NK-92 (cell line): Measurements from ENCODE around the gene KCNK16.
"Not testable (repeated sequence)": the region's sequence is repeated elsewhere in the genome, so short reads cannot be mapped to it uniquely, and the experiment has no call there.

ENCODE experiments used
- DNase-seq: peaks from one replicate; lab custom pipeline; 2025; ENCODE audit not compliant: unreplicated experiment; lab: John Stamatoyannopoulos, UW

Gene KCNK16

GRCh38 chr6:39312912-39313525 lies 9.5 kb downstream of the KCNK16 start:
- DNase-seq: no peak

GRCh38 chr6:39310542-39310941 lies 12.0 kb downstream of the KCNK16 start:
- no peak for DNase-seq

GRCh38 chr6:39309942-39310531 lies 12.5 kb downstream of the KCNK16 start:
- no peak for DNase-seq

- no peak for DNase-seq
These were observed 15.0 kb downstream of the KCNK16 start for GRCh38 chr6:39307462-39307861.

GRCh38 chr6:39304951-39305350 lies 17.6 kb downstream of the KCNK16 start:
- no peak for DNase-seq

DNA sequence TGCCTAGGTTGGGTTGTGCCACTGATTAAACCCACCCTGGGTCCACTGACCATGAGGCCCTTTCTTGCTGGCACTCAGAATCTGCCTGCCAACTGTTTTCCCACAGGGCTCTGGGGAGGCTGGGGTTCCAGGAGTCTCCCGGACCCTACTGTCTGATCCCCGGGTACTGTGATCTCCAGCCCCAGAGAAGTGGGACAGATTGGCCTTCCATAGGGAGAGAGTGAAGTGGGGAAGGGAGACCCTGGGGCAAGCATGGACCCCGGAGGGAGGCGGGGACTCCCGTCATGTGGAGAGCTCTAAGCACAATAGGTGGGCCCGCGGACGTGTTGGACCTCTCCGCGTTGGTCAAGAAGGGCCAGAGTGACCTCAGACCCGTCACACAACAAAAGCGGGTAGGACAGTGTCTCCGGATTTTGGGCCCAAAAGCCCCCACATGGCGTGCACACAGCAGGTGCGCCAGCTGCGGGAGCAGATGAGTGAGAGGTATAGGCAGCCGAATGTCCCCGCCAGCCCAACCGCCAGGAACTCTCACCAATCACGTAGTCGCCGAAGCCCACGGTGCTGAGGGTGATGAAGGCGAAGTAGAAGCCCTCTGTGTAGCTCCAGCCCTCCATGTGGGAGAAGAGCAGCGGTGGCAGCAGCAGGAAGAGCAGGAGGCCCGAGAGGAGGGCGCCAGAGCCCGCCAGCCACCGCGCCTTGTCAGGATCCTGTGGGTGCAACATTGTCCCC lies 18.9 kb downstream of the KCNK16 start:
- no peak for DNase-seq

GRCh38 chr6:39302669-39303424 lies 19.7 kb downstream of the KCNK16 start:
- no peak for DNase-seq

DNA sequence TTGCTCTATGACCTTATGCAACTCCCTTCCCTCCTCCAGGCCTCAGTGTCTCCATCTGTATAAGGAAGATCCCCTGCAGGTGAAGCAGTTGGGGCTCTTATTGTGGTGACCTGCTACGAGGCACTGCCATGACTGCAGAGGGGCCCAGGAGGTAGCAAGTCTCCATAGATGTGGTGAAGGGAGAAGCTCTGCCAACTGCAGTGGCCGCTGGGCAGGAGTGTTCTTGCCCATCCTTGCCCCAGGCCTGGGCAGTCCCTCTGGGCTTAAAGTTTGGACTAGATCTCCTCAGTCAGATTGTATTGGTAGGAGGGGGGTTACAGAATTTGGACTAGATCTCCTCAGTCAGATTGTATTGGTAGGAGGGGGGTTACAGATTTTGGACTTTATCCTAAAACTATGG lies 20.5 kb downstream of the KCNK16 start:
- no peak for DNase-seq

- no peak for DNase-seq
These were observed 20.9 kb downstream of the KCNK16 start for GRCh38 chr6:39301606-39302005.

DNA sequence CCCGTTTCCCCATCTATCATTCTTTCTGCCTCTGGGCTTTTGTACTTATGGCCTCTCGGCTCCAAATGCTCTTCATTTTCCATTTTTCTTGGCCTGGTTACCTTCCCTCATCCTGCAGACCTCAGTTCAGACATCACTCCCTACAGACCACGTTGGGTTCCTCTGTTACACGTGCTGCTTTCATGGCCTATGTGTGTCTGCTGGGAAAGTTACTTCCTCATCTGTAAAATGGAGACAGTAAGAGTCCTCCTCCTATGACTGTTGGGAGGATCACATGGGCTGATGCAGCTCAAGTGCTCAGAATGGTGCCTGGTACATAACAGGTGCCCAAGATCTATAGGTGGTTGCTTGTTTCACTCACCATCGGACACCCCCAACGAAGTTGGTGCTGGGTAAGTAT lies 21.8 kb downstream of the KCNK16 start:
- DNase-seq: no peak

GRCh38 chr6:39298061-39298460 lies 24.4 kb downstream of the KCNK16 start:
- no peak for DNase-seq

DNA sequence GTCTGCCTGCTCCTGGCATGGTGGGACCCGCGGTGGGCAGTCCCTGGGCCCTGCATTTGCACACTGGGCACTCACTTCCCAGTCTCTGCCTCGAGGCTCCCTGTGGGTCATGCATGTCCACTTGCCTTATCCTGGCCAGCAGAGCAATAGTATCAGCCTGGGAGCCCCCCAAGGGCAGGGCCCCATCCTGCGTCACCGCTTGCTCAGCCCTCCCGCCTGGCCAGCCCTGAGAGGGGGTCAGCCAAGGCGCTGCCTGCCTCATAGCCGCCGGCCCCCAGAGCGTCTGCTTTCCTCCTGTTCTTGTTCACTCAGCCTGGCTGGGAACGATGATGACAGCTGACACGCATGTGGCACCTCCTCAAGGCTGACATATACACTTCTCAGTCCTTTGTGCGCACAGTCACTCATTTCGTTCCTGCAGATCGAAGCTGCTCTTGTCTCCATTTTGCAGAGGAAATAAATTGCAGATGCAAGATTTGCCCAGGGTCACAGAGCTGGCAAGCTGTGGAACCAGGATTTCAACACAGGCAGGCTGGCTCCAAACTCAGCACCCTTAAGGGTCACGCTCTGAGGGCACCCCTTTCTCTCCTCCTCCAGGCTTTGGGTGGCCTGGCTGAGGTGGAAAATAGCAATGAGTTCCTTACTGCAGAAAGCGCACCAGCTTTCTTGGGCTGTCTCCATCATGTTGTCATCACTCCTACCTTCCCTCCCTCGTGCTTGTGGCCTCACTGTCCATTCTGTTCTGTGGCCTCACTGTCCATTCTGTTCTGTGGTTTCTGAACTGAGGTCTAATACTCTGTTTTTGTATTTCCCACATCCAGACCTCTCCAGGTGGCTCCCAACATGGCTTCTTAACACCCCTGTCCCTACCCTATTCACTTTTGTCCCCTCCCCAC lies 25.5 kb downstream of the KCNK16 start:
- DNase-seq: no peak

- no peak for DNase-seq
These were observed 26.9 kb downstream of the KCNK16 start for GRCh38 chr6:39295611-39296011.

GRCh38 chr6:39294899-39295298 lies 27.6 kb downstream of the KCNK16 start:
- DNase-seq: no peak

GRCh38 chr6:39294133-39294532 lies 28.4 kb downstream of the KCNK16 start:
- DNase-seq: no peak

DNA sequence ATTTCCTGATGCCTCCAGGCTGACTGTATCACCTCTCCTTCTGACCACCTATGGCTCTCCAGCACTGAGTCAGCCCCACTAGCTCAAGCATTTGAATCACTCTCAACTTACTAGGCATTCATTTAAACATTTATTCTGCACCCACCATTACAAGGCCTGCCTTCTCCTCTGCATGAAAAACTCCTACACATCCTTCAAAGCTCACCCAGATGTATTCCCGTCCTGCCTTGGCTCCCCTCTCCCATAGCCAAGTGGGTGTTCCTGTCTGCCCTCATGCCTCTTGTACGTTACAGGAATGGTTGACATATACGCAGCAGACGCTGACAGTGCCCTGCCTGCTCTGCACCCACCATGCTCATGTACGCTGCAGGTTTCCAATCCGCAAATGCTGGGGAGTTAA lies 29.9 kb downstream of the KCNK16 start:
- DNase-seq: no peak

- no peak for DNase-seq
These were observed 33.0 kb downstream of the KCNK16 start for GRCh38 chr6:39289490-39289889.

DNA sequence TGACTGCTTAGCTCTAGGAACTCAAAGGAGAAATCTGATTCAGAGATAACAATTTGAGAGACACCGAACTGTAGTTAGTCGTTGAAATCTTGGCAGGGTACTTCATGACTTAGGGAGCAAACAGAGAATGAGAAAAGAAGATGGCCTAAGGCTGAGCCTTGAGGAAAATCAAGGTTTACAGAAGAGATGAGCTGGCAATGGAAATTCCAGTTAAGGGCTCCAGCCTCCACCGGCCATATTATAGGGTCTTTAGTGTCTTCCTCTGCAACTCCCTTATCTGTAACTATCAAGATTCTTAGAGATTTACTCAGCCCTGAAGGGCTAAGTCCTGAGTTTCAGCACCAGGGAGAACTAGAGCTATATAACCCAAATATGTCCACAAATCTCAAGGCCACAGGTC lies 34.9 kb downstream of the KCNK16 start:
- no peak for DNase-seq

GRCh38 chr6:39286596-39286995 lies 35.9 kb downstream of the KCNK16 start:
- DNase-seq: not testable (repeated sequence)

DNA sequence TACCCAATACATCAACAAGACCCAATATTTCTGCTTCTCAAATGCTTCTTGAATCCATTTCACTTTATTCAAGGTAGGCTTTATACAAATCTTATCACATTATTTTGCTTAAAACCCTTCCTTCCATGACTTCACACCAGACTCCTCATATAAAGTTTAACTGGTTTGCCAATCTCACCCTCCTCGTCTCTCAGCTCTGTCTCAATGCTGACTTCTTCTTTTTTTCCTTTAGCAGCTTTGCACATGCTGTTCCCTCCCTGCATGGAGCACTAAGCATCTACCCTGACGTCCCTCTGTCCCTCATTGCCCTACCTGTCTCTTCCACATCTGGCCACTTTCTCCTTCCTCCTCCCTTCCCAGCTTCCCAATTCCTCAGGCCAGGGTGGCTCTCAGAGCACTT lies 39.7 kb downstream of the KCNK16 start:
- no peak for DNase-seq
